AG09319 (cell line): ENCODE results near the gene PODXL2.

Experiments
- DNase-seq: peaks from one replicate; pipeline ENCODE4 v3.0.0-alpha.2; 2010; ENCODE audit warnings: low read depth; ENCODE audit errors: extremely low read depth
- TF ChIP-seq, protein P1 (sequence below): IDR thresholded peaks from 2 replicates; pipeline ENCODE4 v1.5.1; 2011; ENCODE audit warnings: low read depth, mild to moderate bottlenecking, inconsistent platforms, low read length, moderate library complexity

The PODXL2 gene

DNA sequence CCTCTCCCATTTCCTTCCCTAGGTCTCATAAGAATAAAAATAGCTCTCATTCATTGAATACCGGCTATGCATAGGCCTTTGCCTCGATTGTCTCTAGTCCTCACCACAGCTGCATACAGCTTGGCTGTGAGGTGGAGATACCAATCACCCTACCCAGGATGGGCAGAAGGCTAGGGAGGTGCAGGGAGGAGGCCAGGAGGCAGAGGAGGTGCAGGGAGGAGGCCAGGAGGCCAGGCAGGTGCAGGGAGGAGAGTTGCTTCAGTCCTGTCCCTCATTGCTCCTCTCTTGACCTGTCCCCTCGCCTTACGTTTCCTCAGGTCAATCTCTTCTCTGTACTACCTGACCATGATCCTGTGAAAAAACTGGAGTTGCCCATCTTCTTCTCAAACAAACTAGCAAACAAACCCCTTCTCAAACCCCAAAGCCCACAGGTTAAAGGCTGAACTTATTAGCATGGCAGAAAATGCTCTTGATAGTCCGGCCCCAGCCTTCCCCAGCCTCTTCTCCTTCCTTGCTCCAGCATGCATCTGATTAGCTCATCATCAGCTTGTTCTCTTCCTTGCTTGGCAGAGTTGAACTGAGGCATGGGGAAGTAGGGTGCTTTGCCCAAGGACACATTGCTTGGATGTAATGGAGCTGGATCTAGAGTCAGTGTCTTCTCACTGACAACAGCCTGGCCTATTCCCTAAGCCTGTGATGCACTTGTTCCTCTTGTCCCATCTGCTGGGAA lies 15.8 kb downstream of the PODXL2 start:
- TF ChIP-seq, protein P1, sequence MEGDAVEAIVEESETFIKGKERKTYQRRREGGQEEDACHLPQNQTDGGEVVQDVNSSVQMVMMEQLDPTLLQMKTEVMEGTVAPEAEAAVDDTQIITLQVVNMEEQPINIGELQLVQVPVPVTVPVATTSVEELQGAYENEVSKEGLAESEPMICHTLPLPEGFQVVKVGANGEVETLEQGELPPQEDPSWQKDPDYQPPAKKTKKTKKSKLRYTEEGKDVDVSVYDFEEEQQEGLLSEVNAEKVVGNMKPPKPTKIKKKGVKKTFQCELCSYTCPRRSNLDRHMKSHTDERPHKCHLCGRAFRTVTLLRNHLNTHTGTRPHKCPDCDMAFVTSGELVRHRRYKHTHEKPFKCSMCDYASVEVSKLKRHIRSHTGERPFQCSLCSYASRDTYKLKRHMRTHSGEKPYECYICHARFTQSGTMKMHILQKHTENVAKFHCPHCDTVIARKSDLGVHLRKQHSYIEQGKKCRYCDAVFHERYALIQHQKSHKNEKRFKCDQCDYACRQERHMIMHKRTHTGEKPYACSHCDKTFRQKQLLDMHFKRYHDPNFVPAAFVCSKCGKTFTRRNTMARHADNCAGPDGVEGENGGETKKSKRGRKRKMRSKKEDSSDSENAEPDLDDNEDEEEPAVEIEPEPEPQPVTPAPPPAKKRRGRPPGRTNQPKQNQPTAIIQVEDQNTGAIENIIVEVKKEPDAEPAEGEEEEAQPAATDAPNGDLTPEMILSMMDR, result no peak
- DNase-seq, result no peak

DNA sequence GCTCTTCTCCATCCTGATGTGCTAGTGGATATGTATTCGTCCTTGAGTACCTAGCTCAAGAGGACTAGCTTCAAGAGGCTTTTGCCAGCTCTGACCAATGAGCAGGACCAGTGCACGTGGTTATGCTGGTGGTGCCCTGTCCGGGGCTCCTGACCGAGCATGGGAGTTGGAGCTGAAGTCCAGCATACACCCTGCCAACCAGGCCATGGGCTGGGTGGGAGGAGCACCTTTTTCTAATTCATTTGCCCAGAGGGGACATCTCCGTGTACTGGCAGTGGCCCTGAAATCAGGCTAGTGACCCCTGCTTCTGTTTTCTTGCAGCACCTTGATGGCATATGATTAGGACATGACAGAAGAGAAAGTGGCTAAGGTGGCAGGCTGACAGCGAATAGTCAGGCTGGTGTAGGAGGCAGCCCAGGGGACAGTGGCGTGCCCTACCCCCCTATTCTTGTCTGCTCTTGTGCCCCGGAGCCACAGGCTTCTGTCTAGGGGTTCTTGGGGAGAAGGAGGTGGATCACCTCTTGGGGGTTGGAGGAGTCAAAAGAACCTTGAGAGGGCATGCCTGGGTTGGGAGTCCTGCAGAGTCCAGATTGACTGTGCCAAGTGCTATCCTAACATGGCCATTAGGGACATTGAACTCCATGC lies 16.5 kb downstream of the PODXL2 start:
- no peak for DNase-seq
- TF ChIP-seq, protein P1, result no peak

DNA sequence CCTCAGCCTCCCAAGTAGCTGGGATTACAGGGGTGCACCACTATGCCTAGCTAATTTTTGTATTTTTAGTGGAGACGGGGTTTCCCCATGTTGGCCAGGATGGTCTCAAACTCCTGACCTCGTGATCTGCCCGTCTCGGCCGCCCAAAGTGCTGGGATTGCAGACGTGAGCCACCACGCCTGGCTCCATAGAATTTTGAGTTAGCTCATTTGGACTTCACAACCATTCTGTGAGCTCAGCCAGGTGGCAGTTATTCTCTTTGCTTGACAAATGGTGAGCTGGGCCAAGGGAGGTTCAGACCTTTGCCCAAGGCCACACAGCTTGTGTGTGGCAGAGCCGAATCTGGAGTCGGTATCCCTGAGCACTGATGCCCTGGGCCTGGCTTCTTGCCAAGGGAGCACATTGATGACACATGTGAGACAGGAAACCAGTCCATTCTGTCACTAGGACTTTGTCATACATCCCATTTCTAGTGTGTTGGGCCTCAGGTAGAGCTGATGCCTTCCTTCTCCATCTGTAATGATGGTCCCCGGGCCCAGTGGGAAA lies 17.6 kb downstream of the PODXL2 start:
- DNase-seq, result no peak
- TF ChIP-seq, protein P1, result no peak

DNA sequence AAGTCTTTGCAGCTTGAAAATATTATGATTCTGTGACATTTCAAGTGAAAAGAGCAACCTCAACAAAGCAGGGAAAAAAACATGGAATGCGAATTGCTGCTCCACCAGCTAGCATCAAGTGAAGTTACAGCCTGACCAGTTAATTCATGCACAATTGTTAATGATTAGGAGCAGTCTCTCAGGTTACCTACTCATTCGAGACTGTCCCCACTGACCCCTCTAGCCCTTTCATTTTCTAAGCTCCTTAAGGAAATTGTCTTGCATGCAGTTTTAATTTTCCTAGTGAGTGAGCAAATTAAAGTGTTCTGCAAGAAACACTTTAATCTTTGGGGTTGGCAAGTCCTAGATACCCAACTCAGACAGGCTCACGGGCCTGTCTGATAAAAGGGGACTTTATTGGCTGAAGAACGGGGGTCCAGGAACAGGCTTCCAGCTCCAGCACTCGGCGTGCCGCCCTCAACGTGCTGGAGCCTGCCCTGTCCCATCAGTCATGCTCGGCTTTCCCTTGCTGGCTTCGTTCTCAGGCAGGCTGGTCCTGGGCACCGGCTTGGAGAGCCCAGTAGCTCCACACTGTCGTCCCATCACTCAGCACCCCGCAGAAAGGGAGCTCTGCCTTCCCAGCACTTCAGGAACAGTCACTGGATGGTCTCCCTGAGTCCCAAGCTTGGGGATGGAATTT lies 18.3 kb downstream of the PODXL2 start:
- no peak for DNase-seq
- TF ChIP-seq, protein P1, result no peak

DNA sequence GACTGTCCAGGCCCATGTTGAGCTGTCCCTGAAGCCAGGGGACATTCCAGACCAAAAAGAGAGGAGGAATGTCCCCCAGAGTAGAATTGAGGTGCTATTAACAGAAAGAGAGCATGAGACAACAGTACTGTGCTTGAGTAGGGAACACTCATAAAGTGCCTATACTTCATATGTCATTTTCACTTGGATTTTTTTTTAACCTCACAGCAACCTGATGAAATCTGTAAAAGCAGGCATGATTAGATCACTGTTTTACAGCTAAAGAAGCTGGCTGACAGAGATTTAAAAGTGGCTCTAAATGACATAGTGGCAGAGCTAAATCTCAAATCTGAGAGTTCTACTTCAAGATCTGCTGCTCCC lies 18.8 kb downstream of the PODXL2 start:
- TF ChIP-seq, protein P1, result no peak
- no peak for DNase-seq

DNA sequence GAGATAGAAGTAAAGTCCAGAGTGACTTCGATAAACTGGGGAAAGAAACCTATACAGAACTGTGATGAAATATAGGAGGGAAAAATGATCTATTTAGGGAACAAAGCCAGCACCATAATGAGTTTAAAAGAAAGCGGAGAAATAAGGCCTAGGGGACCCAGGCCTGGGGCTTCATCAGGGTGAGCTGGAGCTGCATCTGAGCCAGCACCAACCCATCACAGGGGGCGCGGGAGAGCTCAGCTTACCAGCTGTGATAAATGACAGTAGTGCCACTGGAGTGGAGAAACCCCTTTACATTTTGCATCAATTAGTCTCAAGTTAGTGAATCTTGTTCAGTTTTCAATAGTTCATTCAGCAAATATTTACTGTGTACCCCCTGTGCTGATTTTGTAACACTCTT lies 21.3 kb downstream of the PODXL2 start:
- TF ChIP-seq, protein P1, result no peak

More for the DNA sequence above, 21.3 kb downstream of the PODXL2 start:
- no peak for DNase-seq
